Parathyroid adenoma (tissue), 2 donors: Measurements from ENCODE around the gene RASAL1.

ENCODE experiments used
- H2AFZ ChIP-seq: fragments of 300-600 bp; sonication (generic); one replicate; pipeline ENCODE4 v1.7.0; 2017; ENCODE audit warnings: antibody characterized with exemption, mild to moderate bottlenecking
- H3K27ac ChIP-seq: fragments of 300-600 bp; sonication (generic); one replicate; pipeline ENCODE4 v1.7.0; 2017
- H3K27me3 ChIP-seq: fragments of 300-600 bp; sonication (generic); one replicate; pipeline ENCODE4 v1.7.0; 2017; ENCODE audit warnings: low read length; ENCODE audit not compliant: control insufficient read depth, insufficient read depth
- H3K36me3 ChIP-seq: fragments of 300-600 bp; sonication (generic); one replicate; pipeline ENCODE4 v1.7.0; 2017; ENCODE audit warnings: low read length; ENCODE audit not compliant: control insufficient read depth, insufficient read depth
- H3K4me1 ChIP-seq: fragments of 300-600 bp; sonication (generic); one replicate; pipeline ENCODE4 v1.7.0; 2017; ENCODE audit warnings: control low read depth
- H3K4me2 ChIP-seq: fragments of 300-600 bp; sonication (generic); one replicate; pipeline ENCODE4 v1.7.0; 2017; ENCODE audit warnings: low read length
- H3K4me3 ChIP-seq: fragments of 300-600 bp; sonication (generic); one replicate; pipeline ENCODE4 v1.7.0; 2017; ENCODE audit warnings: low read depth, low read length
- H3K79me2 ChIP-seq: fragments of 300-600 bp; sonication (generic); one replicate; pipeline ENCODE4 v1.7.0; 2017; ENCODE audit warnings: control low read depth
- H3K9ac ChIP-seq: fragments of 300-600 bp; sonication (generic); one replicate; pipeline ENCODE4 v1.7.0; 2017; ENCODE audit warnings: mild to moderate bottlenecking
- H3K9me3 ChIP-seq: fragments of 300-600 bp; sonication (generic); one replicate; pipeline ENCODE4 v1.7.0; 2017; ENCODE audit warnings: low read length; ENCODE audit not compliant: control insufficient read depth
- TF ChIP-seq, protein P1 (sequence below): fragments of 300-600 bp; sonication (generic); IDR thresholded peaks from one replicate; pipeline ENCODE4 v1.7.0; 2017; ENCODE audit warnings: antibody characterized with exemption, mild to moderate bottlenecking
- donor health status: primary hyperparathyroidism.

Gene RASAL1

DNA sequence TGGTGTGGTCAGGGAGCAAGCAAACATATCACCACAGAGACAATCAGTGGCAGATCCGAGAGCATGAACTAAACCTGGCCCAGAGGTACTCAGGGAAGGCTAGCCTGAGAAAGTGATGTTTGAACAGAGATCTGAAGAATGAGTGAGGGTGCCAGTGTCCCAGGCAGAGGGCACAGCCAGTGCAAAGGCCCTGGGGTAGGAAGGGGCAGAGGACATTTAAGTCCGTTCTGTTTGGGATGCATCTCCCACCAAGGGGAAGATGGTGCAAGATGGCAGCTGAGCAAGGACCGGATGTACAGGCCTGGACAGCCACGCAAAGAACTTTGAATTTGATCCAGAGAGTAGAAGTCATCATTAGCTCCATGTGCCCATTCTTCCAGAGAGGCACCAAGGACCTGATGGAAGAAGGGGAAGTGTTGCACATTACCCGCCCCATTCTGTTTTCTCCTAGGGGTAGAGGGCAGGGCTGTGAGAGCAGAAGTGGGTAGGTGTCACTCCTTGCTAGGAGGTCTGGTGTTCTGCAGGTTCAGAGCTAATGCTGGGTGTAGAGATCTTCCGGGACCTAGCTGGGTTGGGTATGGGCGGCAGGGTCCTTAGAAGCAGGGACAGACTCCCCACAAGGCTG is 75.1 kb downstream of the RASAL1 start:
- no peaks in the 10 kb centered on the region for H3K9me3 ChIP-seq
- no peaks in the 10 kb centered on the region for H3K36me3 ChIP-seq
- H3K4me1 ChIP-seq: no peaks in the 10 kb centered on the region
- no peaks in the 10 kb centered on the region for H3K27me3 ChIP-seq
- TF ChIP-seq, protein P1, sequence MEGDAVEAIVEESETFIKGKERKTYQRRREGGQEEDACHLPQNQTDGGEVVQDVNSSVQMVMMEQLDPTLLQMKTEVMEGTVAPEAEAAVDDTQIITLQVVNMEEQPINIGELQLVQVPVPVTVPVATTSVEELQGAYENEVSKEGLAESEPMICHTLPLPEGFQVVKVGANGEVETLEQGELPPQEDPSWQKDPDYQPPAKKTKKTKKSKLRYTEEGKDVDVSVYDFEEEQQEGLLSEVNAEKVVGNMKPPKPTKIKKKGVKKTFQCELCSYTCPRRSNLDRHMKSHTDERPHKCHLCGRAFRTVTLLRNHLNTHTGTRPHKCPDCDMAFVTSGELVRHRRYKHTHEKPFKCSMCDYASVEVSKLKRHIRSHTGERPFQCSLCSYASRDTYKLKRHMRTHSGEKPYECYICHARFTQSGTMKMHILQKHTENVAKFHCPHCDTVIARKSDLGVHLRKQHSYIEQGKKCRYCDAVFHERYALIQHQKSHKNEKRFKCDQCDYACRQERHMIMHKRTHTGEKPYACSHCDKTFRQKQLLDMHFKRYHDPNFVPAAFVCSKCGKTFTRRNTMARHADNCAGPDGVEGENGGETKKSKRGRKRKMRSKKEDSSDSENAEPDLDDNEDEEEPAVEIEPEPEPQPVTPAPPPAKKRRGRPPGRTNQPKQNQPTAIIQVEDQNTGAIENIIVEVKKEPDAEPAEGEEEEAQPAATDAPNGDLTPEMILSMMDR: no peak
- no peak overlapping the region for H2AFZ ChIP-seq
- no peak overlapping the region for H3K27ac ChIP-seq
- no peak overlapping the region for H3K4me2 ChIP-seq
- no peak overlapping the region for H3K9ac ChIP-seq
- no peak overlapping the region for H3K4me3 ChIP-seq
- no peaks in the 10 kb centered on the region for H3K79me2 ChIP-seq

DNA sequence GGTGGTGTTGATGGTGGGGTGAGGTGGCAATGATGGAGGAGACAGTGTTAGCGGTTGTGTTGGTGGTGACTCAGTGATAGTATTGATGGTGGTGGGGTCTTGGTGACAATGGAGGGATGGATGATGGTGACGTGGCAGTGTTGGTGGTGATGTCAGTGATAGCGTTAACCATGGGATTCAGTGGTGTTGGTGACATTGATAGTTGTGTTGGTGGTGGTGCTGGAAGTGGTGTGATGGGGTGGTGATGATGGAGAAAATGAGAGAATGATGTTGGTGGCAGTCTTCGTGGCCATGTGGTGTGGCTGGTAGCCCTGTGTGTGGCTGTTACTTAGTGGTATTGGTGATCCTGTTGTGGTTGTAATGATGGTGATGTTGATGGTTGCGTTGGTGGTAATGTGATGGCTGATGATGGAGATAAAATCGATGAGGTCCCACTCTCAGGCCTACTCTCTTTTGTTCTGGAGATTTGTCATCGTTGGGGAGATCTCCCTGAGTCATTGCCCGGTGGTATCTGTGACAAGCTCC is 76.4 kb downstream of the RASAL1 start:
- Histone ChIP-seq H3K9ac (no peak overlapping the region), H3K4me2 (no peak overlapping the region), H3K27me3 (no peaks in the 10 kb centered on the region), H3K4me1 (no peaks in the 10 kb centered on the region), H3K9me3 (no peaks in the 10 kb centered on the region), H3K27ac (no peak overlapping the region), H2AFZ (no peak overlapping the region), H3K79me2 (no peaks in the 10 kb centered on the region), H3K36me3 (no peaks in the 10 kb centered on the region), H3K4me3 (no peak overlapping the region)
- TF ChIP-seq, protein P1: no peak

DNA sequence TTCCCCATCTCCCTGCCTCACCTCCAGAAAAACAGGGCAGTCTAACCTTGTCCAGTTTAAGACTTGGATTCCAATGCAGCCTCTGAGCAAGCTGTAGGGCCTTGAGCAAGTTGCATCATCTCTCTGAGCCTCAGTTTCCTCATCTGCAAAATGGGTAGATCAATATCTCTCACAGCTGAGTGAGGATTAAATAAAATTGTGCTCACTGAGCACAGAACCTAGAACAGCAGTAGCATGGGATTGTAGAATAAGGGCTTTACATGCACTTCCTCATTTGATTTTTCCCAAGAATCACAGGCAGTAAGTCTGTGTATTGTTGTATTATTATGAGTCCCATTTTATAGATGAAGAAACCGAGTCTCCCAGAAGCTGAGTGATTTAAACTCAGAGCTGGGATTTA is 77.0 kb downstream of the RASAL1 start:
- Histone ChIP-seq H3K9me3 (no peaks in the 10 kb centered on the region), H3K4me1 (no peaks in the 10 kb centered on the region), H3K27ac (no peak overlapping the region), H3K4me3 (no peak overlapping the region), H3K9ac (no peak overlapping the region), H3K27me3 (no peaks in the 10 kb centered on the region), H3K79me2 (no peaks in the 10 kb centered on the region), H3K36me3 (no peaks in the 10 kb centered on the region), H2AFZ (no peak overlapping the region), H3K4me2 (no peak overlapping the region)
- TF ChIP-seq, protein P1: no peak

DNA sequence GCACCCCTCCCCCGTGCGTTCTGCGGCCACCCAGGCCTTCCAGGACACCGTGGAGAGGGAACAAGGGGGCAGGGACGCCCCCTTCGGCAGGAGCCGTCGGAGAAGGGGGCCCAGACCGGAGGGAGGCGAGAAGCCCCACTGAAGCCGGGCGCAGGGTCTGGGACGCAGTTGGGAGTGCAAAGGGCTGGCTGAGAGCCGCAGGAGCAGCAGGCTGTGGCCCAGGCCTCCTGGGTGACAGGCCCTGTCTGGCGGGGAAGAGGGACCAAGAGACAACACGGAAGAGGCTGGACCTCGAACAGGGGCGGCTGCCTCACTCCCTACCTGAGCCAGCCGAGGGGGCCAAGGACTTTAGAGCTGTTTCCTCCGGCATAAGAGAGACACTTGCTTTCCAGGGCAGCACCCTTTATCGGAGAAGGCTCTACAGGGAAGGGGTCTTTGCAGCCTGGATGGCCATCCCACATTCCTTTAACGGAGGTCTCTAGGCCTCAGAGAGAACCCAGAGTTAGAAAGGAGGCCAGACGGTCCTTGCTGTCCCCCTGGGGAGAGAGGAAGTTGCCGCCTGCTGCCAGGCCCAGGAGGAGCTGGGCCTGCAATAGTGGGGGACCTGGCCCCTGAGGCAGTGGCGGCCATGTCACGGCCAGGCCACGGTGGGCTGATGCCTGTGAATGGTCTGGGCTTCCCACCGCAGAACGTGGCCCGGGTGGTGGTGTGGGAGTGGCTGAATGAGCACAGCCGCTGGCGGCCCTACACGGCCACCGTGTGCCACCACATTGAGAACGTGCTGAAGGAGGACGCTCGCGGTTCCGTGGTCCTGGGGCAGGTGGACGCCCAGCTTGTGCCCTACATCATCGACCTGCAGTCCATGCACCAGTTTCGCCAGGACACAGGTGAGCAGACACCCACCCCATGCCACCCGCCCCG is 77.7 kb downstream of the RASAL1 start:
- H3K79me2 ChIP-seq: no peaks in the 10 kb centered on the region
- H3K36me3 ChIP-seq: no peaks in the 10 kb centered on the region
- no peaks in the 10 kb centered on the region for H3K4me1 ChIP-seq
- no peak overlapping the region for H3K4me3 ChIP-seq
- TF ChIP-seq, protein P1: no peak
- no peak overlapping the region for H3K4me2 ChIP-seq
- H3K27me3 ChIP-seq: no peaks in the 10 kb centered on the region
- no peaks in the 10 kb centered on the region for H3K9me3 ChIP-seq
- peak overlapping the region; percentile 20 for H2AFZ ChIP-seq
- H3K9ac ChIP-seq: no peak overlapping the region
- H3K27ac ChIP-seq: no peak overlapping the region
